ENCODE measurements around the gene TPGS2.
"Not testable (repeated sequence)": the region's sequence is repeated elsewhere in the genome, so short reads cannot be mapped to it uniquely, and the experiment has no call there.

Gene TPGS2

DNA sequence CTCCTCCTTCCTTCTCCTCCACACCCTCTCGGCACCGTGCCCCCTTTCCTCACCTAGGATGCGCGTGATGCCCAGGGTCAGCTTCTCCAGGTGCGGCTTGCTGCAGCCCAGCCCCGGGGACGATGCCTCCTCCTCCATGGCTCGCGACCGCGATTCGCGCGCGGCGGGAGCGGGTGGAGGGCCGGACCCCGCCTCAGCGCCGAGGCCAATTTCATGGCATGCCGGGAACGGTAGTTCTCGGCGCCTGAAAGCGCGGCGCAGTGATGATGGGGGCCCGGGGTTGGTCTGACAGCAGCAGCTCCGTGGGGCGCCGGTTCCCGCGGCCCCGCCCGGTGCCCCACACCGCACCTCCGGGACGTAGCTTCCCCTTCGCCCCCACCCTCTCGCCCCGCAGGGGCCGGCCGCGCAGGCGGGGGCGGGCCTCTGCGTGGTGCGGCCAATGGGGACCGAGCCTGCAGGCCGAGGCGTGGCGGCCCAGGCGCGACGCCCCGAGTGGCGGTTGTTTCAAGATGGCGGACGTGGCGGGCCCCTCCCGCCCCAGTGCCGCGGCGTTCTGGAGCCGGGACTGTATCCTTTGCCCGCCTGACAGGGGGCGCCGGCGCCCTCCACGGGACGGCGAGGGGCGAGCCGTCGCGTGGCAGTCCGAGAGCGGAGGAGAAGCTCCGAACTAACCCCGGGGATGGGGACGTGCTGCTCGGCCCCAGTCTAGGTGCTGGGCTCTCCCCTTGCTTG, at the start of gene TPGS2, which contains the start of gene KIAA1328:
Gene TPGS2 (minus strand): TSS at position 373 of the 732 bp plus-strand sequence. CDS start 235 bp downstream, at position 138.
Gene KIAA1328 (plus strand): TSS at position 498 of the 732 bp plus-strand sequence. CDS start 12 bp downstream, at position 510.
- peak; percentile 51 for DNase-seq

- not testable (repeated sequence) for DNase-seq
Observed at GRCh38 chr18:36873826-36874225, 45.0 kb upstream of the TPGS2 start.

GRCh38 chr18:36872329-36872728, 43.5 kb upstream of the TPGS2 start:
- no peak for DNase-seq

GRCh38 chr18:36871801-36872200, 43.0 kb upstream of the TPGS2 start:
- DNase-seq: no peak

DNA sequence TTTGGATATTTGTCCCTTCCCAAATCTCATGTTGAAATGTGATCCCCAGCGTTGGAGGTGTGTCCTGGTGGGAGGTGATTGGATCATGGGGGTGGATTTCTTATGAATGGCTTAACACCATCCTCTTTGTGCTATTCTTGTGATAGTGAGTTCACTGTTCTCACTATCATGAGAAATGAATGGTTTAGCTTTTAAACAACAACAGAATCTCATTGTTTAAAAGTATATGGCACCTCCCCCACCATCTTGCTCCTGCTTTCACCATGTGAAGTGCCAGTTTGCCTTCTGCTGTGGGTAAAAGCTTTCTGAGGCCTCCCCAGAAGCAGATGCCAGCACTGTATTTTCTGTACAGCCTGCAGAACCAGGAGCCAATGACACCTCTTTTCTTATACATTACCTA, 38.3 kb upstream of the TPGS2 start:
- DNase-seq: no peak

DNA sequence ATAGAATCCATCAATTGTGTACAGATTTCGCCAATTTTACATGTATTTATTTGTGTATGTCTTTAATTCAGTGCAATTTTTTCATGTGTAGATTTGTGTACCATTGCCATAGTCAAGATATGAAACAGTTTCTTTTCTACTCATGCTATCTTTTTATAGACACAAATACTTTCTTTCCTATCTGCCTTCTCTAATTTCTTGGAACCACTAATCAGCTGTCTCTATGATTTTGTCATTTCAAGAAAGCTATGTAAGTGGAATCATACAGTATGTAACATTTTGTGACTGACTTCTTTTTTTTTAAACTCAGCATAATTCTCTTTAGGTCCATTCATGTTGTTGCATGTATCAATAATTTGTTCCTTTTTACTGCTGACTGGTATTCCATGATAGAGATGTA, 33.4 kb upstream of the TPGS2 start:
- no peak for DNase-seq

DNA sequence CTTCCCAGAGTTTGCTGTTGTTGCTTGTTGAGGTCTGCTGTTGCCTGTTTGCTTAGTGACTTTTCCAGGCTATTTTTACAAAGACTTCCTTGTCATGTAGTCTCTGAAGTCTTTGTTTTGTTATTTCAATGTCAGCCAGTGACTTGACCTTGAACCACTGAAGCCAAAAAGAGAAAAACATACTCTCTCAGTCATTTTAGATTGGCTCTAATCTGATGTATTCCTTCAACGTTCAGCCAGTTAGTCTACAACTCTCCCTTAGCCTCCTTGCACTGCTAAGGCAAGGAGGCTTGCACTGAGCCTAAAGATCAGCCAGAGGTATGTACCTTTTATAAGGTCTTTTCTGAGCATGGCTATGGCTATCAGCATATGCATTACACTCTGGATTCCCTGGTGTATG, 28.0 kb upstream of the TPGS2 start:
- DNase-seq: no peak

- no peak for DNase-seq
Observed at GRCh38 chr18:36851202-36851590, 22.4 kb upstream of the TPGS2 start.

DNA sequence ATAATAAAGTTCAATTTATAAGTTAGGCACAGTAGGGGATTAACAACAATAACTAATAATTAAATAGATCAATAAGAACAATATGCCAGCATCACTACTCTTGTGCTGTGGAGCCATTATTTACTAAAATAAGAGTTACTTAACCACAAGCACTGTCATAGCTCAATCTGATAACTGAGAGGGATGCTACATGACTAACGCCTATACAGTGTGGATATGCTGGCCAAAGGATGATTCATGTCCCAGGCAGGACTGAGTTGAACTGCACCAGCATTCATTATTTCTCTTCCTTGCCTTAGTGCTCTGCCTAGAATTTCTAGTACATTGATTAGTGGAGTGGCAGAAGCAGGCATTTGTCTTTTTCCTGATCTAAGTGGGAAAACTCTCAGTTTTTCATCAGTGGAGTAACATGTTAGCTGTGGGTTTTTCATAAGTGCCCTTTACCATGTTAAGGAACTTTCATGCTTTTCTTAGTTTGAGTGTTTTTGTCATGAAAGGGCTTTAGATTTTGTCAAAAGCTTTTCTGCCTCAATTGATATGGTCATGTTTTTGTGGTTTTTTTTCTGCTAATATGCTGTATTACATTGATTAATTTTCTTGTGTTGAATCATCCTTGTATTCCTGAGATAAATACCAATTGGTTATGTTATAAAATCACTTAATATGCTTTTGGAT, 21.9 kb upstream of the TPGS2 start:
- no peak for DNase-seq

DNA sequence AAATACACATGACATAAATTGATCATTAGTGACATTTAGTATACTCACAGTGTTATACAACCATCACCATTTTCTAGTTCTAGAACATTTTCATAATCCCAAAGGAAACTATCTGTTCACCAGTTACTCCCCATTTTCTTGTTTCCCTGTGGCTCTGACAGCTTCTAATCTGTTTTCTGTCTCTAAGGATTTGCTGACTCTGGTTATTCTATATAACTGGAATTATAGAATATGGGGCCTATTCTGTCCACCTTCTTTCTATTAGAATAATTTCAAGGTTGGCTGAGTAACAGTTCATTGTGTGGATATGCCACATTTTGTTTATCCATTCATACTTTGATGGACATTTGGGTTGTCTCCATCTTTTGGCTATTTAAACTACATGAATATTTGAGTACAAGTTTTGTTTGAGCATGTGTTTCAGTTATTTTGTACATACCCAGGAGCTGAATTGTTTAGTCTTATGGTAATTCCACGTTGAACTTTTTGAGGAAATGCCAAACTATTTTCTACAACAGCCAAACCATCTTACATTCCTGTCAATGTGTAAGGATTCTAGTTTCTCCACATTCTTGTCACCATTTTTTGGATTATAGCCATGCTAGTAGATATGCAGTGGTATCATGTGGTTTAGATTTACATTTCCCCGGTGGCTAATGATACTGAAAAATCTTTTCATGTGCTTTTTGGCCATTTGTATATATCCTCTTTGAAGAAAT, 20.6 kb upstream of the TPGS2 start:
- DNase-seq: no peak

- DNase-seq: no peak
Observed at GRCh38 chr18:36848609-36849008, 19.8 kb upstream of the TPGS2 start.

- no peak for DNase-seq
Observed at GRCh38 chr18:36843784-36844183, 15.0 kb upstream of the TPGS2 start.

- DNase-seq: no peak
Observed at GRCh38 chr18:36843199-36843598, 14.4 kb upstream of the TPGS2 start.

- no peak for DNase-seq
Observed at GRCh38 chr18:36839835-36840234, 11.0 kb upstream of the TPGS2 start.

DNA sequence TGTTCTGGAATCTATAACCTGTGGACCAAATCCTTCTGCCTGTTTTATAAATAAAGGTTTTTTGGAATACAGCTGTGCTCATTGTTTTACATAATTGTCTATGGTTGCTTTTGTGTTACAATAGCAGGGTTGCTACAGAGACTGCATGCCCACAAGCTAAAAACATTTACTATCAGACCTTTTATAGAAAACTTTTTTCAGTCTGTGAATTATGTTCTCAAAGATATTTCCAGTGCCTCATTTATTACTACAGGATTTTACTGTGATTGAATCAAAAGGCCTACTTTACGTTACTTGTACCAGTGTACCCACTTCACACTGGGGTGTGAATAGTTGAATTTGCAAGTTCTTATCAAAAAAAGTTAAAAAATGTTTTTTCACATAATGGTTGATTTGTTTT, 7.1 kb upstream of the TPGS2 start:
- DNase-seq: no peak

GRCh38 chr18:36833120-36833519, 4.3 kb upstream of the TPGS2 start:
- DNase-seq: no peak

- no peak for DNase-seq
Observed at GRCh38 chr18:36831139-36831538, 2.3 kb upstream of the TPGS2 start.

GRCh38 chr18:36830158-36830495, 1.3 kb upstream of the TPGS2 start:
- no peak for DNase-seq

DNA sequence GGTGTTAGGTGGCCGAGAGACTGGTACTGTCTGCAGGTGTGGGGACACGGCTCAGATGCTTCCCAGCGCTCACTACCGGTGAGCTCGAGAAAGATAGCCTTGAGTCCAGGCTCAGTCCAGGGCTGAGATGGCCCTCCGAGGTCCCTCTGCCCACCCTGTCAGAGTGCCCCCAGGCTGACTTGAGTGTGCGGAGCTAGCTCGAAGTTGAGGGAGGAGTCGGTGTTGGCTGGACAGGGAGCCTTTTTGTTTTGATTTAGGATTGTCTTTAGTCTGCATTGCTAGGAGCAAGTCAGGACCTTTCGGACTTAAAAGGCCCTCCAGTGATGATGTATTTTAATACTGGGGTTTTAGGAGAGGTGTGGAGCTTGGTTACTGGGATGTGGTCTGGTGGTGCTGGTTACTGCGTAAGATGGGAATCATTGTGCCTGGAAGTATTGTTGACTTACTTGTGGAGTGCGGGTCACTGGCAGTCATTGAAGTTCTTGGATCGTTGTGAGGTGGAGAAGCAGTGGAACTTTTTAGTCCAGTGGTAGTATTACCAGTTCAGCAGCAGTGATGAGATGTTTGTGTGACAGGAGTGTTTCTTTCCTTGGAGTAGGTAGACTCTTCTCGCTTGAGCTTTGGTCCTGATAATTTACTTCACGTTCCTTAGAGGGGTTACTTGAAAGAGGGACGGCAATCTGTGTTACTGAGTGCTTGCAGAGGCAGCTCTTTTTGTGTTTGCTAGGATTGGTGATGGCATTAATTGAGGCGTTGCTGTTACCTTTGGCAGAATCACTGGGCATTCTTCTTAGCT, 758 bp upstream of the TPGS2 start:
- DNase-seq: no peak

- DNase-seq: no peak
Observed at GRCh38 chr18:36828157-36828629, 609 bp downstream of the TPGS2 start.

- DNase-seq: no peak
Observed at GRCh38 chr18:36826556-36826955, 2.2 kb downstream of the TPGS2 start.

DNA sequence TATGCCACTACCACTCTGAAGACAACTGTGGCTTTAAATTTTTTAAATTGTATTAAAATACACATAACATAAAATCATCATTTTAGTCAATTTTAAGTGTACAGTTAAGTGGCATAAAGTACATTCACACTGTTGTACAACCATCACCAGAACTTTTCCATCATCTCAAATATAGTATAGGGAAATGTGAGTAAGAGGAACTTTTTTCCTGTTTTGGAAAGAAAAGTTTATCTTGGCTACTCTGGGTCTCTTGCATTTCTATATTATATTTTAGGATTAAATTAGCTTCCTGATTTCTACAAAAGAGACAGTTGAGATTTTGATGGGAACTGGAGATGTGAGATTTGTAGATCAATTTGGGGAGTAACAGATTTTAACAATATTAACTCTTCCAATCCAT, 3.3 kb downstream of the TPGS2 start:
- DNase-seq: no peak

GRCh38 chr18:36821681-36822080, 7.1 kb downstream of the TPGS2 start:
- DNase-seq: no peak

All from GOT3 (cell line).